K562 (cell line): Measurements from ENCODE around the gene ENO3. TPM values are rescaled to one million over a fixed set of nuclear protein-coding genes. Genes with fewer than 3 reads are reported as not detected.
A peak's percentile ranks its signal among the peaks of the same experiment; 100 is the strongest.

Source experiments
- ELF4 ChIP-seq: fragments of 450-650 bp; formaldehyde crosslinking; IDR thresholded peaks from 2 replicates; pipeline ENCODE4 v1.4.0; 2022; ENCODE audit warnings: missing genetic modification characterization
- ETV1 ChIP-seq: fragments of 450-650 bp; conservative IDR thresholded peaks from 2 replicates; pipeline ENCODE4 v1.6.1; 2016; ENCODE audit warnings: missing genetic modification characterization, control low read depth, low read depth, missing compliant biosample characterization
- ETV5 ChIP-seq: sonication (generic); formaldehyde crosslinking; IDR thresholded peaks from 2 replicates; pipeline ENCODE4 v1.4.0; 2020; ENCODE audit warnings: low read depth, mild to moderate bottlenecking, missing genetic modification reagents
- HES1 ChIP-seq: fragments of 450-650 bp; IDR thresholded peaks from 2 replicates; pipeline ENCODE4 v1.6.1; 2016; ENCODE audit warnings: low read depth, mild to moderate bottlenecking, moderate library complexity
- KAT7 ChIP-seq: sonication (generic); formaldehyde crosslinking; IDR thresholded peaks from 2 replicates; pipeline ENCODE4 v1.8.0; 2022; ENCODE audit warnings: missing genetic modification reagents, mild to moderate bottlenecking, borderline replicate concordance
- L3MBTL2 ChIP-seq: fragments of 450-650 bp; IDR thresholded peaks from 2 replicates; pipeline ENCODE4 v1.6.1; 2016; ENCODE audit warnings: mild to moderate bottlenecking, moderate library complexity
- NFIX ChIP-seq: fragments of 250-450 bp; sonication (Bioruptor Pico); IDR thresholded peaks from 2 replicates; pipeline ENCODE4 v1.4.0; 2020; ENCODE audit warnings: low read depth, mild to moderate bottlenecking, moderate library complexity
- SPI1 ChIP-seq: IDR thresholded peaks from 2 replicates; pipeline ENCODE4 v1.6.1; 2011; ENCODE audit warnings: low read depth, low read length, control low read depth, borderline replicate concordance
- SRSF3 ChIP-seq: fragments of 200-400 bp; formaldehyde crosslinking; IDR thresholded peaks from 2 replicates; pipeline ENCODE4 v1.6.1; 2016; ENCODE audit warnings: mild to moderate bottlenecking, low read length, moderate library complexity; ENCODE audit not compliant: insufficient read depth
- TBP ChIP-seq: optimal IDR thresholded peaks from 2 replicates; pipeline ENCODE3; 2011; ENCODE audit warnings: low read depth, low read length, improper control_type of control experiment
- ZNF347 ChIP-seq: fragments of 450-650 bp; formaldehyde crosslinking; IDR thresholded peaks from 2 replicates; pipeline ENCODE4 v1.4.0; 2020; ENCODE audit warnings: low read depth, mild to moderate bottlenecking, moderate library complexity
- polyA plus RNA-seq, 8 experiments: library from polyadenylated mRNA; depleted of rRNA in 4 of 8; stranded (reverse) in 5 of 8; unstranded in 3 of 8; fragments of >200 nt; fragmentation: Nextera tagmentation in 2 of 8; fragmentation: Illumina TruSeq in 1 of 8; extraction: Ambion mirVana in 2 of 8; extraction: Trizol in 1 of 8; gene quantifications; 2 replicates each; pipeline versions ENCODE4 v1.2.1 to v1.2.3, GENCODE V29; 2011 to 2014; ENCODE audit warnings: inconsistent platforms in 1 of 8, missing spikeins in 1 of 8
- total RNA-seq, 7 experiments: library from RNA; depleted of rRNA in 6 of 7; stranded (reverse); fragments of >200 nt in 6 of 7; fragmentation: Illumina TruSeq in 2 of 7; extraction: Trizol in 2 of 7; gene quantifications; 2 replicates each; pipeline versions ENCODE4 v1.2.1 to v1.2.3, GENCODE V29; 2011 to 2021; ENCODE audit warnings: low replicate concordance in 1 of 7
- TF ChIP-seq, protein P1 (sequence below), 2 experiments: fragments of 450-650 bp in 1 of 2; sonication (generic) in 1 of 2; formaldehyde crosslinking in 1 of 2; IDR thresholded peaks; 2 replicates each; pipeline versions ENCODE4 v1.7.1 to v1.9.0; 2016 to 2022; ENCODE audit warnings: inconsistent platforms in 1 of 2, mild to moderate bottlenecking in 1 of 2, missing genetic modification reagents in 1 of 2
- TF ChIP-seq, protein P2 (sequence below): fragments of 450-650 bp; IDR thresholded peaks from 2 replicates; pipeline ENCODE4 v1.6.1; 2018; ENCODE audit not compliant: partially characterized antibody

Gene ENO3
- total and polyA plus RNA-seq, 9 of the 15 experiments (the other 6 are each of a cell fraction or from before 2014, with no cell fraction given) = 5.7 to 17.2 (median 9.9) TPM

GRCh38 chr17:4947411-4948165 is 3.3 kb upstream of the ENO3 start (continued):
- TF ChIP-seq KAT7 (CRISPR knock-in tag) (0 out of 2 replicates have a peak, but pooled peaks have one; percentile 42), TBP (no peak), ETV5 (CRISPR knock-in tag) (no peak), NFIX (CRISPR knock-in tag) (no peak), SPI1 (peak; percentile 26; the same call in 1 of the 2 replicates), HES1 (no peak), ETV1 (peak; percentile 65), ZNF347 (CRISPR knock-in tag) (no peak), L3MBTL2 (0 out of 2 replicates have a peak, but pooled peaks have one; percentile 25), ELF4 (no peak), SRSF3 (0 out of 2 replicates have a peak, but pooled peaks have one; percentile 65)
- TF ChIP-seq, protein P1, sequence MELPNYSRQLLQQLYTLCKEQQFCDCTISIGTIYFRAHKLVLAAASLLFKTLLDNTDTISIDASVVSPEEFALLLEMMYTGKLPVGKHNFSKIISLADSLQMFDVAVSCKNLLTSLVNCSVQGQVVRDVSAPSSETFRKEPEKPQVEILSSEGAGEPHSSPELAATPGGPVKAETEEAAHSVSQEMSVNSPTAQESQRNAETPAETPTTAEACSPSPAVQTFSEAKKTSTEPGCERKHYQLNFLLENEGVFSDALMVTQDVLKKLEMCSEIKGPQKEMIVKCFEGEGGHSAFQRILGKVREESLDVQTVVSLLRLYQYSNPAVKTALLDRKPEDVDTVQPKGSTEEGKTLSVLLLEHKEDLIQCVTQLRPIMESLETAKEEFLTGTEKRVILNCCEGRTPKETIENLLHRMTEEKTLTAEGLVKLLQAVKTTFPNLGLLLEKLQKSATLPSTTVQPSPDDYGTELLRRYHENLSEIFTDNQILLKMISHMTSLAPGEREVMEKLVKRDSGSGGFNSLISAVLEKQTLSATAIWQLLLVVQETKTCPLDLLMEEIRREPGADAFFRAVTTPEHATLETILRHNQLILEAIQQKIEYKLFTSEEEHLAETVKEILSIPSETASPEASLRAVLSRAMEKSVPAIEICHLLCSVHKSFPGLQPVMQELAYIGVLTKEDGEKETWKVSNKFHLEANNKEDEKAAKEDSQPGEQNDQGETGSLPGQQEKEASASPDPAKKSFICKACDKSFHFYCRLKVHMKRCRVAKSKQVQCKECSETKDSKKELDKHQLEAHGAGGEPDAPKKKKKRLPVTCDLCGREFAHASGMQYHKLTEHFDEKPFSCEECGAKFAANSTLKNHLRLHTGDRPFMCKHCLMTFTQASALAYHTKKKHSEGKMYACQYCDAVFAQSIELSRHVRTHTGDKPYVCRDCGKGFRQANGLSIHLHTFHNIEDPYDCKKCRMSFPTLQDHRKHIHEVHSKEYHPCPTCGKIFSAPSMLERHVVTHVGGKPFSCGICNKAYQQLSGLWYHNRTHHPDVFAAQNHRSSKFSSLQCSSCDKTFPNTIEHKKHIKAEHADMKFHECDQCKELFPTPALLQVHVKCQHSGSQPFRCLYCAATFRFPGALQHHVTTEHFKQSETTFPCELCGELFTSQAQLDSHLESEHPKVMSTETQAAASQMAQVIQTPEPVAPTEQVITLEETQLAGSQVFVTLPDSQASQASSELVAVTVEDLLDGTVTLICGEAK (IDR thresholded peaks at IDR 0.05) = peak; percentile 75
- TF ChIP-seq, protein P1 (CRISPR knock-in tag; IDR thresholded peaks at IDR 0.05) = no peak
- TF ChIP-seq, protein P2, sequence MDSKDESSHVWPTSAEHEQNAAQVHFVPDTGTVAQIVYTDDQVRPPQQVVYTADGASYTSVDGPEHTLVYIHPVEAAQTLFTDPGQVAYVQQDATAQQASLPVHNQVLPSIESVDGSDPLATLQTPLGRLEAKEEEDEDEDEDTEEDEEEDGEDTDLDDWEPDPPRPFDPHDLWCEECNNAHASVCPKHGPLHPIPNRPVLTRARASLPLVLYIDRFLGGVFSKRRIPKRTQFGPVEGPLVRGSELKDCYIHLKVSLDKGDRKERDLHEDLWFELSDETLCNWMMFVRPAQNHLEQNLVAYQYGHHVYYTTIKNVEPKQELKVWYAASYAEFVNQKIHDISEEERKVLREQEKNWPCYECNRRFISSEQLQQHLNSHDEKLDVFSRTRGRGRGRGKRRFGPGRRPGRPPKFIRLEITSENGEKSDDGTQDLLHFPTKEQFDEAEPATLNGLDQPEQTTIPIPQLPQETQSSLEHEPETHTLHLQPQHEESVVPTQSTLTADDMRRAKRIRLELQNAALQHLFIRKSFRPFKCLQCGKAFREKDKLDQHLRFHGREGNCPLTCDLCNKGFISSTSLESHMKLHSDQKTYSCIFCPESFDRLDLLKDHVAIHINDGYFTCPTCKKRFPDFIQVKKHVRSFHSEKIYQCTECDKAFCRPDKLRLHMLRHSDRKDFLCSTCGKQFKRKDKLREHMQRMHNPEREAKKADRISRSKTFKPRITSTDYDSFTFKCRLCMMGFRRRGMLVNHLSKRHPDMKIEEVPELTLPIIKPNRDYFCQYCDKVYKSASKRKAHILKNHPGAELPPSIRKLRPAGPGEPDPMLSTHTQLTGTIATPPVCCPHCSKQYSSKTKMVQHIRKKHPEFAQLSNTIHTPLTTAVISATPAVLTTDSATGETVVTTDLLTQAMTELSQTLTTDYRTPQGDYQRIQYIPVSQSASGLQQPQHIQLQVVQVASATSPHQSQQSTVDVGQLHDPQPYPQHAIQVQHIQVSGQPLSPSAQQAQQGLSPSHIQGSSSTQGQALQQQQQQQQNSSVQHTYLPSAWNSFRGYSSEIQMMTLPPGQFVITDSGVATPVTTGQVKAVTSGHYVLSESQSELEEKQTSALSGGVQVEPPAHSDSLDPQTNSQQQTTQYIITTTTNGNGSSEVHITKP = peak; percentile 51
